HEK293 (cell line): Measurements from ENCODE around the gene PDLIM7.

Experiments used
- CTCF ChIP-seq: fragments of 450-650 bp; formaldehyde crosslinking; IDR thresholded peaks from 2 replicates; pipeline ENCODE4 v1.5.1; 2016; ENCODE audit warnings: missing biosample characterization, missing genetic modification characterization
- FEZF1 ChIP-seq: fragments of 450-650 bp; formaldehyde crosslinking; IDR thresholded peaks from 2 replicates; pipeline ENCODE4 v1.5.1; 2016; ENCODE audit warnings: missing biosample characterization, missing genetic modification characterization
- GFI1B ChIP-seq: fragments of 450-650 bp; formaldehyde crosslinking; IDR thresholded peaks from 2 replicates; pipeline ENCODE4 v1.5.1; 2016; ENCODE audit warnings: missing biosample characterization, missing genetic modification characterization
- GLI2 ChIP-seq: fragments of 450-650 bp; formaldehyde crosslinking; IDR thresholded peaks from 2 replicates; pipeline ENCODE4; 2017; ENCODE audit warnings: missing biosample characterization, missing genetic modification characterization, low read depth, borderline replicate concordance
- MYNN ChIP-seq: fragments of 450-650 bp; formaldehyde crosslinking; IDR thresholded peaks from 2 replicates; pipeline ENCODE4 v1.5.1; 2016; ENCODE audit warnings: missing biosample characterization, missing genetic modification characterization, borderline replicate concordance
- PRDM10 ChIP-seq: fragments of 450-650 bp; formaldehyde crosslinking; IDR thresholded peaks from 2 replicates; pipeline ENCODE4 v1.5.1; 2016; ENCODE audit warnings: missing biosample characterization, missing genetic modification characterization
- PRDM6 ChIP-seq: fragments of 450-650 bp; formaldehyde crosslinking; IDR thresholded peaks from 2 replicates; pipeline ENCODE4 v1.5.1; 2017; ENCODE audit warnings: missing biosample characterization, missing genetic modification characterization
- REST ChIP-seq: fragments of 450-650 bp; formaldehyde crosslinking; IDR thresholded peaks from 2 replicates; pipeline ENCODE4 v1.5.1; 2016; ENCODE audit warnings: missing biosample characterization, missing genetic modification characterization
- SCRT1 ChIP-seq: fragments of 450-650 bp; formaldehyde crosslinking; IDR thresholded peaks from 2 replicates; pipeline ENCODE4 v1.5.1; 2016; ENCODE audit warnings: missing biosample characterization, missing genetic modification characterization, borderline replicate concordance
- SCRT2 ChIP-seq: fragments of 450-650 bp; formaldehyde crosslinking; IDR thresholded peaks from 2 replicates; pipeline ENCODE4 v1.5.1; 2016; ENCODE audit warnings: missing biosample characterization, missing genetic modification characterization
- SP2 ChIP-seq: fragments of 450-650 bp; formaldehyde crosslinking; IDR thresholded peaks from 2 replicates; pipeline ENCODE4 v1.5.1; 2016; ENCODE audit warnings: missing biosample characterization, missing genetic modification characterization
- SP7 ChIP-seq: fragments of 450-650 bp; formaldehyde crosslinking; IDR thresholded peaks from 2 replicates; pipeline ENCODE4 v1.5.1; 2016; ENCODE audit warnings: missing biosample characterization, missing genetic modification characterization
- TRIM28 ChIP-seq: IDR thresholded peaks from 2 replicates; pipeline ENCODE4 v1.6.1; 2011; ENCODE audit warnings: low read length, control low read depth, borderline replicate concordance
- ZBTB8A ChIP-seq: fragments of 450-650 bp; formaldehyde crosslinking; IDR thresholded peaks from 2 replicates; pipeline ENCODE4 v1.5.1; 2016; ENCODE audit warnings: missing biosample characterization, missing genetic modification characterization
- ZFP37 ChIP-seq: fragments of 450-650 bp; formaldehyde crosslinking; IDR thresholded peaks from 2 replicates; pipeline ENCODE4 v1.5.1; 2016; ENCODE audit warnings: missing biosample characterization, missing genetic modification characterization
- ZNF10 ChIP-seq: fragments of 450-650 bp; formaldehyde crosslinking; IDR thresholded peaks from 2 replicates; pipeline ENCODE4 v1.5.1; 2017; ENCODE audit warnings: missing biosample characterization, missing genetic modification characterization
- ZNF132 ChIP-seq: fragments of 450-650 bp; formaldehyde crosslinking; IDR thresholded peaks from 2 replicates; pipeline ENCODE4 v1.5.1; 2017; ENCODE audit warnings: missing biosample characterization, missing genetic modification characterization, borderline replicate concordance
- ZNF16 ChIP-seq: fragments of 450-650 bp; formaldehyde crosslinking; IDR thresholded peaks from 2 replicates; pipeline ENCODE4 v1.5.1; 2016; ENCODE audit warnings: low read depth, missing biosample characterization, missing genetic modification characterization
- ZNF223 ChIP-seq: fragments of 450-650 bp; formaldehyde crosslinking; IDR thresholded peaks from 2 replicates; pipeline ENCODE4 v1.5.1; 2016; ENCODE audit warnings: missing biosample characterization, missing genetic modification characterization
- ZNF335 ChIP-seq: fragments of 450-650 bp; formaldehyde crosslinking; conservative IDR thresholded peaks from 2 replicates; pipeline ENCODE4 v1.5.1; 2016; ENCODE audit warnings: missing biosample characterization, missing genetic modification characterization
- ZNF366 ChIP-seq: fragments of 450-650 bp; formaldehyde crosslinking; conservative IDR thresholded peaks from 2 replicates; pipeline ENCODE4 v1.5.1; 2016; ENCODE audit warnings: missing biosample characterization, missing genetic modification characterization
- ZNF510 ChIP-seq: fragments of 450-650 bp; formaldehyde crosslinking; IDR thresholded peaks from 2 replicates; pipeline ENCODE4 v1.5.1; 2018; ENCODE audit warnings: mild to moderate bottlenecking, missing genetic modification characterization, missing biosample characterization; ENCODE audit not compliant: insufficient replicate concordance
- ZNF529 ChIP-seq: fragments of 450-650 bp; formaldehyde crosslinking; IDR thresholded peaks from 2 replicates; pipeline ENCODE4 v1.5.1; 2017; ENCODE audit warnings: missing genetic modification characterization, missing biosample characterization; ENCODE audit not compliant: insufficient replicate concordance
- ZNF561 ChIP-seq: fragments of 450-650 bp; IDR thresholded peaks from 2 replicates; pipeline ENCODE4 v1.5.1; 2018; ENCODE audit warnings: missing biosample characterization, missing genetic modification characterization, borderline replicate concordance
- ZNF621 ChIP-seq: fragments of 450-650 bp; formaldehyde crosslinking; IDR thresholded peaks from 2 replicates; pipeline ENCODE4 v1.5.1; 2017; ENCODE audit warnings: missing biosample characterization, missing genetic modification characterization
- ZNF623 ChIP-seq: fragments of 450-650 bp; formaldehyde crosslinking; IDR thresholded peaks from 2 replicates; pipeline ENCODE4 v1.5.1; 2016; ENCODE audit warnings: missing biosample characterization, missing genetic modification characterization
- TF ChIP-seq, protein P1 (sequence below): fragments of 450-650 bp; formaldehyde crosslinking; IDR thresholded peaks from 2 replicates; pipeline ENCODE4 v1.5.1; 2016; ENCODE audit warnings: missing biosample characterization, missing genetic modification characterization

PDLIM7 gene

GRCh38 chr5:177516601-177517568 is 19.5 kb upstream of the PDLIM7 start, which contains the start of gene DDX41 (continued):
- TF ChIP-seq ZNF335 (peak; percentile 98), SCRT2 (no peak), ZNF621 (tag by site-specific recombination) (no peak), GFI1B (tag by site-specific recombination) (no peak), MYNN (tag by site-specific recombination) (no peak; the same call in 1 of the 2 replicates), REST (tag by site-specific recombination) (0 out of 2 replicates have a peak, but pooled peaks have one; percentile 31), ZNF10 (tag by site-specific recombination) (peak; percentile 58; the same call in 1 of the 2 replicates), ZNF16 (tag by site-specific recombination) (no peak; the same call in 1 of the 2 replicates), ZBTB8A (tag by site-specific recombination) (peak; percentile 78), PRDM6 (no peak), ZNF529 (no peak), SCRT1 (tag by site-specific recombination) (no peak; the same call in 1 of the 2 replicates), ZNF510 (tag by site-specific recombination) (no peak), ZNF561 (tag by site-specific recombination) (peak; percentile 88; the same call in 1 of the 2 replicates), SP7 (peak; percentile 93), PRDM10 (peak; percentile 94), FEZF1 (tag by site-specific recombination) (no peak), TRIM28 (peak; percentile 64), ZNF223 (tag by site-specific recombination) (no peak), ZNF623 (tag by site-specific recombination) (no peak), ZNF366 (tag by site-specific recombination) (peak; percentile 85), GLI2 (no peak), SP2 (tag by site-specific recombination) (peak; percentile 94), ZNF132 (no peak), CTCF (tag by site-specific recombination) (peak; percentile 81), ZFP37 (peak; percentile 72)
- TF ChIP-seq, protein P1, sequence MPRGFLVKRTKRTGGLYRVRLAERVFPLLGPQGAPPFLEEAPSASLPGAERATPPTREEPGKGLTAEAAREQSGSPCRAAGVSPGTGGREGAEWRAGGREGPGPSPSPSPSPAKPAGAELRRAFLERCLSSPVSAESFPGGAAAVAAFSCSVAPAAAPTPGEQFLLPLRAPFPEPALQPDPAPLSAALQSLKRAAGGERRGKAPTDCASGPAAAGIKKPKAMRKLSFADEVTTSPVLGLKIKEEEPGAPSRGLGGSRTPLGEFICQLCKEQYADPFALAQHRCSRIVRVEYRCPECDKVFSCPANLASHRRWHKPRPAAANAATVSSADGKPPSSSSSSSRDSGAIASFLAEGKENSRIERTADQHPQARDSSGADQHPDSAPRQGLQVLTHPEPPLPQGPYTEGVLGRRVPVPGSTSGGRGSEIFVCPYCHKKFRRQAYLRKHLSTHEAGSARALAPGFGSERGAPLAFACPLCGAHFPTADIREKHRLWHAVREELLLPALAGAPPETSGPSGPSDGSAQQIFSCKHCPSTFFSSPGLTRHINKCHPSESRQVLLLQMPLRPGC (tag by site-specific recombination) = peak; percentile 90
